ENCODE data around the gene SMOC1.

DNA sequence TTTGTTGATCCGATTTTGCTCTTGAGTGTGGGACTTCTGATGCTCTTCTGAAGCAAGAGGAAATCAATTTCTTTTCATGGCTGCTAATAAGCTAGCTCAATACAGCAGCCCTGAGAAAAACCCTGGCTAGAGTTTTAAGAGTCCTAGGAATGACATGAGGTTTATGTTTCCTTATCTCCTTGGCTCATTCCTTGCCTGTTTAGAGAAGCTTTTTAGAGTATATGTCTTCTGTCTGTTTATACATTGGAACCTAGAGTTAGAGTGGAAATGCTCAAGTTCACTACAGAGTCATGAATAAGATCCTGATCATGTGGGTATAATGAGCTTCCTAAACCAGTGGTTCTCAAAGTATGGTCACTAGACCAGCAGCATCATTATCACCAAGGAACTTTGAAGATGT lies 34.5 kb downstream of the SMOC1 start:
- no peak for TF ChIP-seq CTCF (IDR thresholded peaks at IDR 0.05)
- no peak for TF ChIP-seq EZH2 (IDR thresholded peaks at IDR 0.05)
- TF ChIP-seq EZH2phosphoT487 (IDR thresholded peaks at IDR 0.05) = no peak
